AG04449 (cell line): Measurements from ENCODE around the gene ARMCX2.

ENCODE experiments used
- CTCF ChIA-PET: fragments of 350-600 bp; formaldehyde crosslinking; extraction: SDS; loops from one replicate; lab custom pipeline; 2021; ENCODE audit warnings: antibody characterized with exemption; lab: Yijun Ruan, JAX
- POLR2A ChIA-PET: fragments of 400-600, 350-600 bp; formaldehyde crosslinking; extraction: SDS; loops from one replicate; lab custom pipeline; 2020; ENCODE audit warnings: antibody characterized with exemption, inconsistent platforms; lab: Yijun Ruan, JAX
- DNase-seq: peaks from one replicate; pipeline ENCODE4 v3.0.0-alpha.2; 2010; ENCODE audit warnings: low read depth, low spot score
- H3K4me3 ChIP-seq: 2 replicates; pipeline ENCODE4 v1.5.1; 2011; ENCODE audit warnings: low read depth, mild to moderate bottlenecking, control low read depth, low read length
- TF ChIP-seq, protein P1 (sequence below): IDR thresholded peaks from one replicate; pipeline ENCODE4 v1.5.1; 2011; ENCODE audit warnings: mild to moderate bottlenecking, moderate library complexity, low read length, control low read depth, inconsistent platforms; ENCODE audit not compliant: insufficient read depth; ENCODE audit errors: missing control alignments

ARMCX2 gene

DNA sequence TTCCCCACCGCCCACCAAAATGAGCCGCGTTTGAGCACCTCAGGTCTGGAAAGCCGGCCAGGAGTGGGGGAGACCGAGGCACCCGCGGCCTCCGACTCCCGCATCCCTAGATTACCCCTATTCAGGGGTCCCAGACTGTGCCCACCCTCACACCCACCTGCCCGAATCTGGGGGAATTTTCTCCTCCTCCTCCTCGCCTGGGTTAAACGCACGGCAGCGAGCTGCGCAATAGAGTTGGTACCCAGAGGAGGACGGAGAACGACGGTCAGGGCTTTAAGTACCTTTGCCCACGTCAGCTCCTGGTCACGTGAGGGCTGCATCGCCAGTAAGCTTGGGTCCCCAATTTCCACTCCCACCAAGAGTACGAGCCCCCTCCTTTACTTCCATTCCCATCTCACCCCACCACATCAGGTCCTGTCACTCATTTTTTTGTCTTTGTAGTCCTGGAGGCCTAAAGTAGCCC, at the start of gene ARMCX2:
ARMCX2 (minus strand) TSS at position 250 of the 463 bp plus-strand sequence. CDS start 2,262 bp downstream, outside the sequence.
- H3K4me3 ChIP-seq, result peak within 1 kb of the TSS; percentile 67
- no peak for DNase-seq
- TF ChIP-seq, protein P1, sequence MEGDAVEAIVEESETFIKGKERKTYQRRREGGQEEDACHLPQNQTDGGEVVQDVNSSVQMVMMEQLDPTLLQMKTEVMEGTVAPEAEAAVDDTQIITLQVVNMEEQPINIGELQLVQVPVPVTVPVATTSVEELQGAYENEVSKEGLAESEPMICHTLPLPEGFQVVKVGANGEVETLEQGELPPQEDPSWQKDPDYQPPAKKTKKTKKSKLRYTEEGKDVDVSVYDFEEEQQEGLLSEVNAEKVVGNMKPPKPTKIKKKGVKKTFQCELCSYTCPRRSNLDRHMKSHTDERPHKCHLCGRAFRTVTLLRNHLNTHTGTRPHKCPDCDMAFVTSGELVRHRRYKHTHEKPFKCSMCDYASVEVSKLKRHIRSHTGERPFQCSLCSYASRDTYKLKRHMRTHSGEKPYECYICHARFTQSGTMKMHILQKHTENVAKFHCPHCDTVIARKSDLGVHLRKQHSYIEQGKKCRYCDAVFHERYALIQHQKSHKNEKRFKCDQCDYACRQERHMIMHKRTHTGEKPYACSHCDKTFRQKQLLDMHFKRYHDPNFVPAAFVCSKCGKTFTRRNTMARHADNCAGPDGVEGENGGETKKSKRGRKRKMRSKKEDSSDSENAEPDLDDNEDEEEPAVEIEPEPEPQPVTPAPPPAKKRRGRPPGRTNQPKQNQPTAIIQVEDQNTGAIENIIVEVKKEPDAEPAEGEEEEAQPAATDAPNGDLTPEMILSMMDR, result no peak
- CTCF ChIA-PET, result no interaction called here
- POLR2A ChIA-PET, result interaction anchor here (0.7 to 1.7 kb wide), 8 partner anchors 8 to 269 kb away, joined by 3 to 5 read pairs (median 4); partner anchors contain the start of genes ARMCX6 and RPL36A

DNA sequence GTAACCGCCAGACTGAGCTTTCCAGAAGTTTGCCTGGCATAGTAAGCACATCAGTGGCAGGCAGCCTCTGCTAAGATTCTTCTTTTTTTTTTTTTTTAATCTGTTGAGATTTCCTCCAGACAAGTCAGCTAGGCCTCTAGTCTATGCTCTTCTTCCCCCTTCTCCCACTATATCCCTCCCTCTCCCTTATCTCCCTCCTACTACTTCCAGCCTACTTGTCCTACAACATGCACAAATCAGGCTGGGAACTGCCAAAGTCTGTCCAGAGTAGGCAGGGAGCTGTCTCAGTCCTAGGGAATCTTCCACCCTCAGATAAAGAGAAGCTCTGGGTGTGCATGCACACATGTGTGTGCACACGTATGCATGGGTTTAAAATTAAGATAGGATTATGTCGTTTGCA, 49.7 kb upstream of the ARMCX2 start:
- ChIA-PET CTCF (interaction anchor here (1.1 kb wide), 1 partner anchor 14 kb away, joined by 3 read pairs; no protein-coding TSS in a partner anchor), POLR2A (no interaction called here)
- DNase-seq, result no peak
- no peak overlapping the region for H3K4me3 ChIP-seq
- TF ChIP-seq, protein P1, result no peak

DNA sequence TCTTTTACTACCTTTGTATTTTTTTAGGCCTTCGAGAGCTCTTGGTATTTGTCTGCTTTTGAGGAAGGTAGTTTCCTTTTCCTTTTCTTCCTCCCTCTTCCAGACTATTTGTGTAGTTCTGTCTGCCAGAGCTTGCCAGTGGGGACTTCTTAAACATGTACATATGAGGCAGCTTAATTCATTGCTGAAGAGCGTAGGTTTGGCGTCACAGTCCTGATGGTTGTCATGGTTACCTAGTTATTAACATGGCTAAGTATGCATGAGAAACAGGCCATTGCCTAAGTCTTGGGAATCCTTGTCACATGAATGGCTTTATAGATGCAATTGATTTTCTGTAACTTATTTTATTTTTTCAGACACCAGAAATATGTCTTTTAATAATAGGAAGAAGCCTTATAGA, 48.5 kb upstream of the ARMCX2 start:
- CTCF ChIA-PET, result no interaction called here
- no peak for DNase-seq
- POLR2A ChIA-PET, result no interaction called here
- TF ChIP-seq, protein P1, result no peak
- no peak overlapping the region for H3K4me3 ChIP-seq

DNA sequence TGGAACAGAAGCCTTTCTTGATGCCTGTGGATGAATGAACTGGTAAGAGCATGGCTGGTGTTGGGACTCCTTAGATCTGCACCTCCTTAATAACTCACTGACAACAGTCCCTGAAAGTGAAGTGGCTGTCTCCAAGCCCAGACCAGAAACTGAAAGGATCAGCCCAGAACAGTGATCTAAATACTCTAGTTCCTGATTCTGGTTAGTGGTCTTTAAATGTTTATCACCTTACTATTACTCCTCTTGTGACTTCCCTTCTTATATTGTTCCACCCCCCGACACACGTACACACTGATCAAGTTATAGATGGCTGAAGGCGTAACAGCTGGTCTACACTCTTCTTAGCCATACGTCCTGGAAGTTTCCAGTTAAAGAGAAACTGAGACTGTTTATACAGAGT, 33.8 kb upstream of the ARMCX2 start:
- POLR2A ChIA-PET, result no interaction called here

DNA sequence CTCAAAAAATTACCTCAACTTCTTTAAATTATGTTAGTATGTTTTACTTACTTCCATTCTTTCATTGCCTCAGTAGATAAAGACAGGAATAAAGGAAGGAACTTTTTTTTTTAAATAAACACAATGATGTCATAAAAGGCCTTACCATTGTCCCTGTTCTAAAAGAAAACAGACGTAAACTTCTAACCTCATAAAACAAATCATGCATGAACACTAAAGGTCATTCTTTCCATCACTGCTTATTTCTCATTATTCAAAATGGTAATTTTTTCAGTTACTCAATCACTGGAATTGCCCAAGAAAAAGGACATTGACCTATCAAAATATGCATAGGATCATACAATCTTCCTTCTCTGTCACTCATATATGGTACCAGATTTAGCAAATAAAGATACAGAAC, 32.2 kb upstream of the ARMCX2 start:
- TF ChIP-seq, protein P1, result no peak
- CTCF ChIA-PET, result no interaction called here

More for the DNA sequence above, 33.8 kb upstream of the ARMCX2 start:
- no peak overlapping the region for H3K4me3 ChIP-seq
- DNase-seq, result no peak
- CTCF ChIA-PET, result no interaction called here
- TF ChIP-seq, protein P1, result no peak

DNA sequence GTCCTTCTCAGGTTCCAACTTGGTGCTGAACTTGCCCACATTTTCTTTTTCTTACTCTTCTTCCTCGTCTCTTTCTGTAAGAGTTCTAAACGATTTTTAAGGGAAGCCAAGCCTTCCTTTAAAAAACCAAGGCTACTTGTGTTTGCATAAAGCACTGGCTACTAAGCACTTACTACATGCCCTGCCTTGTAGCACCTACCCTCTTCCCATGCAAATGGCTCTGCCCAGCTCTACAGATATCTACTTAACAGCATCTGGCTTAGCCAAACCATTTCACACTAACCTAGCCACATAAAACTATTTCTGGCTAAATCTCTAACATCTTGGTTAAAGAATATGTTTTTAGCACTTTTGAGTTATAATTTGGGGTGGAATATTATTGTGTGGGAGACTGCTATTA, 26.9 kb upstream of the ARMCX2 start:
- no peak for DNase-seq
- ChIA-PET CTCF (no interaction called here), POLR2A (interaction anchor here (0.8 kb wide), 1 partner anchor 27 kb away, joined by 4 read pairs; the partner anchor contains the start of gene ARMCX2)
- no peak overlapping the region for H3K4me3 ChIP-seq
- TF ChIP-seq, protein P1, result no peak

More for the DNA sequence above, 32.2 kb upstream of the ARMCX2 start:
- POLR2A ChIA-PET, result no interaction called here
- no peak overlapping the region for H3K4me3 ChIP-seq
- no peak for DNase-seq
